GM23248 (cell line): ENCODE measurements around the gene DERA.

Experiments used
- EZH2 ChIP-seq: fragments of 200-600 bp; sonication (generic); IDR thresholded peaks from 2 replicates; pipeline ENCODE4 v1.6.1; 2018; ENCODE audit warnings: antibody characterized with exemption, mild to moderate bottlenecking; ENCODE audit not compliant: insufficient read depth, poor library complexity, severe bottlenecking
- EZH2phosphoT487 ChIP-seq: fragments of 200-600 bp; sonication (generic); IDR thresholded peaks from 2 replicates; pipeline ENCODE4 v1.6.1; 2018; ENCODE audit warnings: antibody characterized with exemption, moderate library complexity, mild to moderate bottlenecking, low read depth; ENCODE audit not compliant: insufficient read depth

DNA sequence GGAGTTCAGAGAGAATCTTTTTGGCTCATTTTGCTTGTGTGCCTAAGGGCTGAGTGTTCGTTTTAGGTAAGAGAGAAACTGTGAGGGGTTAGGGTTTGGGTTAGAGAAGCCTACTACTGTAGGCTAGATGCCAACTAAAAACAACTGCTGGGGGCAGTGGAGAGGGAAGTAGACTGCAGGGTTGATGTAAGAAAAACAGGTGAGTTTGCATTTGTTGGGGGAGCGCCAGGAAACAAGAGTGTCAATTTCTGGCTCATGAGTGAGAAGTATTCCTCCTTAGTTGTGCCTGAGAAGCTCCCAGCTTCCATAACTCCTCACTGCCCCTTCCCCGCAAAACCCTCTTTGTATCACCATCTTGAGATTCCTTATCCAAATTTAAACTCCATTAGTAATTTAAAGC is 92.3 kb downstream of the DERA start:
- no peak for TF ChIP-seq EZH2
- TF ChIP-seq EZH2phosphoT487: no peak
